Measurements from ENCODE around the gene MGAT3. TPM values are rescaled to one million over a fixed set of nuclear protein-coding genes. Genes with fewer than 3 reads are reported as not detected.
A peak's percentile ranks its signal among the peaks of the same experiment; 100 is the strongest.

Gene MGAT3
- total and polyA plus RNA-seq, 2 of the 13 experiments (the other 11 are each of a cell fraction or from before 2014, with no cell fraction given) = 0.11 to 0.15 TPM

- TF ChIP-seq ETS1 (CRISPR knock-in tag; IDR thresholded peaks at IDR 0.05) = no peak
- TF ChIP-seq ZSCAN31 (CRISPR knock-in tag; IDR thresholded peaks at IDR 0.05; ENCODE audit: low read depth) = 0 out of 2 replicates have a peak, but pooled peaks have one; percentile 83
- TF ChIP-seq SP4 (CRISPR knock-in tag; IDR thresholded peaks at IDR 0.05) = no peak
- peak; percentile 58 for TF ChIP-seq FOXA3 (CRISPR knock-in tag; IDR thresholded peaks at IDR 0.05)
- TF ChIP-seq ZMYM3 (CRISPR knock-in tag; IDR thresholded peaks at IDR 0.05) = peak; percentile 91
- TF ChIP-seq ZNF549 (CRISPR knock-in tag; IDR thresholded peaks at IDR 0.05) = no peak
- TF ChIP-seq NFKBIZ (CRISPR knock-in tag; IDR thresholded peaks at IDR 0.05) = peak; percentile 25; the same call in 1 of the 2 replicates
- TF ChIP-seq ZNF263 (CRISPR knock-in tag; IDR thresholded peaks at IDR 0.05) = peak; percentile 70
- peak; percentile 60; the same call in 1 of the 2 replicates for TF ChIP-seq NCOA2 (CRISPR knock-in tag; IDR thresholded peaks at IDR 0.05)
- TF ChIP-seq UBTF (CRISPR knock-in tag; IDR thresholded peaks at IDR 0.05) = peak; percentile 44
- TF ChIP-seq FOSL2 (CRISPR knock-in tag; IDR thresholded peaks at IDR 0.05) = no peak; the same call in 1 of the 2 replicates
- no peak for TF ChIP-seq ZNF296 (CRISPR knock-in tag; conservative IDR thresholded peaks at IDR 0.05)
- peak; percentile 90 for TF ChIP-seq FOXO1 (CRISPR knock-in tag; IDR thresholded peaks at IDR 0.05)
- TF ChIP-seq BATF2 (CRISPR knock-in tag; IDR thresholded peaks at IDR 0.05) = peak; percentile 76; the same call in 1 of the 2 replicates
- TF ChIP-seq ZNF563 (CRISPR knock-in tag; IDR thresholded peaks at IDR 0.05) = peak; percentile 88; the same call in 1 of the 2 replicates
- TF ChIP-seq TAF1 (CRISPR knock-in tag; IDR thresholded peaks at IDR 0.05) = peak; percentile 9; the same call in 1 of the 2 replicates
- TF ChIP-seq GABPB1 (CRISPR knock-in tag; IDR thresholded peaks at IDR 0.05) = peak; percentile 43
- no peak for TF ChIP-seq SRY (CRISPR knock-in tag; IDR thresholded peaks at IDR 0.05)
- TF ChIP-seq ZNF547 (CRISPR knock-in tag; IDR thresholded peaks at IDR 0.05) = no peak
- TF ChIP-seq AHDC1 (CRISPR knock-in tag; IDR thresholded peaks at IDR 0.05; ENCODE audit: borderline replicate concordance) = no peak
- no peak for TF ChIP-seq ZZZ3 (CRISPR knock-in tag; IDR thresholded peaks at IDR 0.05; ENCODE audit: borderline replicate concordance)
Measured at GRCh38 chr22:39469681-39470450, 13.1 kb downstream of the MGAT3 start (continued).
